Amygdala (tissue), 56 donors: ENCODE results near the gene ANKS1B.

Source experiments
- DNase-seq, 56 donors: peaks; one replicate each; lab custom pipeline; 2025; lab: John Stamatoyannopoulos, UW

ANKS1B gene

GRCh38 chr12:99235381-99235780 lies 749.4 kb downstream of the ANKS1B start:
- DNase-seq = no peak

- no peak for DNase-seq
Observed at GRCh38 chr12:99234702-99235101, 750.0 kb downstream of the ANKS1B start.

- no peak for DNase-seq
Observed at GRCh38 chr12:99232324-99232723, 752.4 kb downstream of the ANKS1B start.

GRCh38 chr12:99231031-99231430 lies 753.7 kb downstream of the ANKS1B start:
- DNase-seq = no peak

- no peak for DNase-seq
Observed at GRCh38 chr12:99224237-99224636, 760.5 kb downstream of the ANKS1B start.

GRCh38 chr12:99223579-99223978 lies 761.2 kb downstream of the ANKS1B start:
- no peak for DNase-seq

- no peak for DNase-seq
Observed at GRCh38 chr12:99213047-99213446, 771.7 kb downstream of the ANKS1B start.

GRCh38 chr12:99212275-99212674 lies 772.5 kb downstream of the ANKS1B start:
- no peak for DNase-seq

- DNase-seq = no peak
Observed at GRCh38 chr12:99205111-99205510, 779.6 kb downstream of the ANKS1B start.

GRCh38 chr12:99201906-99202645 lies 782.7 kb downstream of the ANKS1B start:
- no peak for DNase-seq

- DNase-seq = no peak
Observed at GRCh38 chr12:99200711-99201384, 783.9 kb downstream of the ANKS1B start.

- no peak for DNase-seq
Observed at GRCh38 chr12:99195474-99195873, 789.3 kb downstream of the ANKS1B start.

- no peak for DNase-seq
Observed at GRCh38 chr12:99192489-99192888, 792.2 kb downstream of the ANKS1B start.

GRCh38 chr12:99176871-99177270 lies 807.9 kb downstream of the ANKS1B start:
- no peak for DNase-seq

- DNase-seq = no peak
Observed at GRCh38 chr12:99170461-99170860, 814.3 kb downstream of the ANKS1B start.

- DNase-seq = no peak
Observed at GRCh38 chr12:99170037-99170436, 814.7 kb downstream of the ANKS1B start.

- no peak for DNase-seq
Observed at GRCh38 chr12:99157946-99158345, 826.8 kb downstream of the ANKS1B start.

GRCh38 chr12:99154983-99155336 lies 829.8 kb downstream of the ANKS1B start:
- no peak for DNase-seq

GRCh38 chr12:99154216-99154982 lies 830.3 kb downstream of the ANKS1B start:
- peak in 44 of 56 donors; percentile 1 to 77 (median 38) for DNase-seq

GRCh38 chr12:99153293-99153692 lies 831.4 kb downstream of the ANKS1B start:
- DNase-seq = no peak

- no peak for DNase-seq
Observed at GRCh38 chr12:99152337-99152736, 832.4 kb downstream of the ANKS1B start.

- no peak for DNase-seq
Observed at GRCh38 chr12:99151744-99152143, 833.0 kb downstream of the ANKS1B start.
